NCI-H526 treated with DMSO at 0.1 percent for 48 hours (cell line): ENCODE data around the gene CDC20B.

ENCODE experiments used
- DNase-seq: peaks from one replicate; lab custom pipeline; 2025; lab: John Stamatoyannopoulos, UW

Gene CDC20B

GRCh38 chr5:55172937-55173686, at the start of gene CDC20B:
TSS of gene CDC20B (minus strand) at chr5:55173177. CDS start at chr5:55173000, 177 bp downstream.
- DNase-seq, result no peak

- no peak for DNase-seq
Observed at GRCh38 chr5:55222092-55222984, 49.4 kb upstream of the CDC20B start.

GRCh38 chr5:55220433-55221185, 47.6 kb upstream of the CDC20B start:
- DNase-seq, result no peak

GRCh38 chr5:55219770-55220169, 46.8 kb upstream of the CDC20B start:
- DNase-seq, result no peak

GRCh38 chr5:55218967-55219366, 46.0 kb upstream of the CDC20B start:
- DNase-seq, result peak; percentile 73

- peak; percentile 35 for DNase-seq
Observed at GRCh38 chr5:55211184-55211874, 38.4 kb upstream of the CDC20B start.

- no peak for DNase-seq
Observed at GRCh38 chr5:55205001-55205400, 32.0 kb upstream of the CDC20B start.

- no peak for DNase-seq
Observed at GRCh38 chr5:55191165-55191564, 18.2 kb upstream of the CDC20B start.

GRCh38 chr5:55188656-55189540, 15.9 kb upstream of the CDC20B start:
- peak; percentile 46 for DNase-seq

- peak; percentile 43 for DNase-seq
Observed at GRCh38 chr5:55187370-55187769, 14.4 kb upstream of the CDC20B start.

- no peak for DNase-seq
Observed at GRCh38 chr5:55180016-55180415, 7.0 kb upstream of the CDC20B start.

GRCh38 chr5:55177078-55177477, 4.1 kb upstream of the CDC20B start:
- DNase-seq, result no peak

GRCh38 chr5:55176176-55176818, 3.3 kb upstream of the CDC20B start:
- peak; percentile 34 for DNase-seq

- DNase-seq, result no peak
Observed at GRCh38 chr5:55175781-55176175, 2.8 kb upstream of the CDC20B start.

- no peak for DNase-seq
Observed at GRCh38 chr5:55173687-55174230, 782 bp upstream of the CDC20B start.

GRCh38 chr5:55172051-55172899, 702 bp downstream of the CDC20B start:
- DNase-seq, result peak; percentile 66

GRCh38 chr5:55171471-55171870, 1.5 kb downstream of the CDC20B start:
- DNase-seq, result no peak

GRCh38 chr5:55162666-55163065, 10.3 kb downstream of the CDC20B start:
- no peak for DNase-seq
